ENCODE measurements around the gene COL5A3.

GRCh38 chr19:10037367-10037766 lies 27.1 kb upstream of the COL5A3 start:
- TF ChIP-seq POLR2A (IDR thresholded peaks at IDR 0.05) (no peak), CTCF (IDR thresholded peaks at IDR 0.05 in 4 of 5, conservative IDR thresholded peaks at IDR 0.05 in 1 of 5) (no peak)
